Activated naive CD8-positive, alpha-beta T cell treated with anti-CD3 and anti-CD28 coated beads, Interleukin-2, amount 50 U/mL, for 24 hours (primary cell): Measurements from ENCODE around the gene GEMIN7.

Experiments used
- ATAC-seq: fragments of 150-1000 bp; cut with Tn5 transposase; one replicate; pipeline ENCODE4 v1.10.0; 2021
- DNase-seq: peaks from one replicate; pipeline ENCODE4 v3.0.0; 2021
- H3K27ac Mint-ChIP-seq: one replicate; pipeline ENCODE4 v1.8.0; 2021; ENCODE audit warnings: mild to moderate bottlenecking, mixed read lengths
- H3K27me3 Mint-ChIP-seq: one replicate; pipeline ENCODE4 v1.8.0; 2021; ENCODE audit warnings: mixed read lengths
- H3K36me3 Mint-ChIP-seq: one replicate; pipeline ENCODE4 v1.8.0; 2021; ENCODE audit warnings: low read depth, mixed read lengths
- H3K4me1 Mint-ChIP-seq: one replicate; pipeline ENCODE4 v1.8.0; 2021; ENCODE audit warnings: mixed read lengths
- H3K4me3 Mint-ChIP-seq: one replicate; pipeline ENCODE4 v1.8.0; 2021; ENCODE audit warnings: mild to moderate bottlenecking, moderate library complexity, mixed read lengths
- H3K9me3 Mint-ChIP-seq: one replicate; pipeline ENCODE4 v1.8.0; 2021; ENCODE audit warnings: mixed read lengths

The GEMIN7 gene, protein sequence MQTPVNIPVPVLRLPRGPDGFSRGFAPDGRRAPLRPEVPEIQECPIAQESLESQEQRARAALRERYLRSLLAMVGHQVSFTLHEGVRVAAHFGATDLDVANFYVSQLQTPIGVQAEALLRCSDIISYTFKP

DNA sequence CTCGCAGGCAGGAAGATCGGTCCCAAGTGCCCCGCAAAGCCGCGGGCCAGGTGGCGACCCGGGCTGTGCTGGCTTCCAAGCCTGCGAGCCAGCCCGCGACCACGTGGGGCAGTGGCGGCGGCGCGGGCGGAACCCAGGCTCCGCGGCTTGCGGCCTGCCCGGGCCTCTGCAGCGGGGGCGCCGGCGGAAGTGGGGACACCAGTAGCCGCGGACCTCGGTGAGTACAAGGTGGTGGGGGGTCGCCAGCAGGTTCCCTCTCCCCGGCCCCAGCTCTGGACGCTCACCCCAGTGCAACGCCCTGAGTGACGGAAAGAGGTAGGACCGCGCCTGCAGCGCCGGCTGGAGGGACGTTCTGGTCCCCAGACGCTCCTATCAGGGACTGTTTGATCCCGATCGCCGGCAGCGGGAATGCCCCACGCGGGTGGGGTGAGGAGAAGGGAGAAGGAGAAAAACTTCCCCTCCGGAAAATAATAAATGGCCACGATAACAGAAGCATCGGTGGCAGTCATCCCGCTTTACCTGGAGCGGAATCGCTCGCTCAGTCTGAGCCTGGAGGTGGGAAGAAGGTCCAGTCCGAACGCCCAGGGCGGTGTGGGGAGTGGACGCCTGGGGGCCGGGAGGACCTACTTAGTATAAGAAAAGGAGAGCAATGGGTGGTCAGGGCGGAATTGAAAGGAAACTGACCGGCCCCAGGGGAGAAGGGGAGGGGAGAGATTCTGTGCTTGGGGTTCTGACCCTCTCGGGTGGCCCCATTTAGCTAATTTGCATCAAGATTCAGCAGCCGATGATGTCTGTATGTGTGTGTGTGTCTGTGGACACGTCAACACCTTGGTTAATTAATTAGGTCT, at the start of gene GEMIN7:
Gene GEMIN7, plus strand, starts transcription at position 198 of the 848 bp plus-strand sequence. CDS start 10,855 bp downstream, outside the sequence.
- Mint-ChIP-seq H3K36me3 (peaks cover 22% of the 10 kb centered on the region), H3K4me3 (peak within 1 kb of the TSS; percentile 95), H3K27me3 (no peaks in the 10 kb centered on the region), H3K4me1 (peaks cover 52% of the 10 kb centered on the region), H3K27ac (peak within 1 kb of the TSS; percentile 88), H3K9me3 (no peaks in the 10 kb centered on the region)
- ATAC-seq = peak; percentile 66
- peak; percentile 87 for DNase-seq

DNA sequence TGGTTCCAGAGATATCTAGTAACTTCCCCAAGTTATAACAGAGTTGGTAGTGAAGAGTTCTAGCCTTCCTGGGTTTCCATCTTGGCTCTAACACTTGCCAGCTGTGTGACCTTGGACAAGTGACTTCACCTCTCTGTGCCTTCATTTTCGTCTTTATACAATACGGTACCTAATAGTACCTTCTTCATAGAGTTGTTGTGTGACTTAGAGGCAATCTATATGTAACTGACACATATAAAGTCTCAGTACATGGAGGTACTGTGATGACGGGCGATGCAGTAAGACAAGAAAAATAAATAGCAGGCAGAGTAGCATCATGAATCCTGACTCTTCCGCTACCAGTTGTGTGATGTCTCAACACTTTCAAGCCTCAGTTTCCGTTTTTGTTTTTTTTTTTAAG, 48.2 kb upstream of the GEMIN7 start:
- no peaks in the 10 kb centered on the region for H3K27me3 Mint-ChIP-seq
- no peak for ATAC-seq
- DNase-seq = no peak
- no peaks in the 10 kb centered on the region for H3K4me1 Mint-ChIP-seq
- H3K9me3 Mint-ChIP-seq = no peaks in the 10 kb centered on the region
- no peak overlapping the region for H3K4me3 Mint-ChIP-seq
- H3K36me3 Mint-ChIP-seq = peaks cover 39% of the 10 kb centered on the region
- H3K27ac Mint-ChIP-seq = no peak overlapping the region

DNA sequence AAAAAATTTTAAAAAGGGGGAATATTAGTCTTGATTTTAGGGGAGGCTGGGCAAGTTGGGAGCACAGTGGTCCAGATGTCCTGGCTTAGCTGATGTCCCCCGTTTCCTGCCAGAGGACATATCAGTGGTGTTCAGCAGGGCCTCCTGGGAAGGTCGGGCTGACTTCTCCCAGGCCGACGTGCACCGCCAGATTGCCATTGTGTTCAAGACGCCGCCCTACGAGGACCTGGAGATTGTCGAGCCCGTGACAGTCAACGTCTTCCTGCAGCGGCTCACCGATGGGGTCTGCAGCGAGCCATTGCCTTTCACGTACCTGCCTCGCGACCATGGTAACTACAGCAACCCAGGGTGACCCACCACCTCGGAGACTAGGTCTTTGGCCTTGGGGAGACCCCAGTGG, 46.6 kb upstream of the GEMIN7 start:
- Mint-ChIP-seq H3K27ac (no peak overlapping the region), H3K4me1 (no peaks in the 10 kb centered on the region), H3K4me3 (no peak overlapping the region), H3K36me3 (peaks cover 37% of the 10 kb centered on the region), H3K9me3 (no peaks in the 10 kb centered on the region), H3K27me3 (no peaks in the 10 kb centered on the region)
- ATAC-seq (no peak), DNase-seq (no peak)

DNA sequence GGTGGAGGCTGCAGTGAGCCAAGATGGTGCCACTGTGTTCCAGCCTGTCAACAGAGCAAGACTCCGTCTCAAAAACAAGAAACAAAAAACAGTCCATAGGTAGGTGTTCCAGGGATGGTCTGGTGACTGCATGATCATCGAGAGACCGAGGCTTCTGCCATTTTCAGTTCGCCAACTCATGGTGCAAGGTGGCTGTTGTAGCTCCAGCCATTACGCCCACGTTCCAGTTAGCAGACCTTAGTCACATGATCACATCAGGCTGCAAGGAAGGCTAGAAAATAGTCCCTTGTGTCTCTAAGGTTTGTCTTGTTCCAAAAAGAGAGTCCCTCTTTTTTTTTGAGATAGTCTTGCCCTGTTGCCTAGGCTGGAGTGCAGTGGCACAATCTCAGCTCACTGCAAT, 43.3 kb upstream of the GEMIN7 start:
- peaks cover 36% of the 10 kb centered on the region for H3K36me3 Mint-ChIP-seq
- H3K27me3 Mint-ChIP-seq = no peaks in the 10 kb centered on the region
- DNase-seq (no peak), ATAC-seq (no peak)
- H3K4me1 Mint-ChIP-seq = peaks cover 20% of the 10 kb centered on the region
- no peak overlapping the region for H3K4me3 Mint-ChIP-seq
- H3K9me3 Mint-ChIP-seq = no peaks in the 10 kb centered on the region
- no peak overlapping the region for H3K27ac Mint-ChIP-seq

DNA sequence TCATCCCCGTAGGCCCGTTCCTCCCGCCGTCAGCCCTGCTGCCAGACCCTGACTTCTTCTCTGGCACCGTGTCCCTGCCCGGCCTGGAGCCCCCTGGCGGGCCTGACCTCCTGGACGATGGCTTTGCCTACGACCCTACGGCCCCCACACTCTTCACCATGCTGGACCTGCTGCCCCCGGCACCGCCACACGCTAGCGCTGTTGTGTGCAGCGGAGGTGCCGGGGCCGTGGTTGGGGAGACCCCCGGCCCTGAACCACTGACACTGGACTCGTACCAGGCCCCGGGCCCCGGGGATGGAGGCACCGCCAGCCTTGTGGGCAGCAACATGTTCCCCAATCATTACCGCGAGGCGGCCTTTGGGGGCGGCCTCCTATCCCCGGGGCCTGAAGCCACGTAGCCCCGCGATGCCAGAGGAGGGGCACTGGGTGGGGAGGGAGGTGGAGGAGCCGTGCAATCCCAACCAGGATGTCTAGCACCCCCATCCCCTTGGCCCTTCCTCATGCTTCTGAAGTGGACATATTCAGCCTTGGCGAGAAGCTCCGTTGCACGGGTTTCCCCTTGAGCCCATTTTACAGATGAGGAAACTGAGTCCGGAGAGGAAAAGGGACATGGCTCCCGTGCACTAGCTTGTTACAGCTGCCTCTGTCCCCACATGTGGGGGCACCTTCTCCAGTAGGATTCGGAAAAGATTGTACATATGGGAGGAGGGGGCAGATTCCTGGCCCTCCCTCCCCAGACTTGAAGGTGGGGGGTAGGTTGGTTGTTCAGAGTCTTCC, 41.5 kb upstream of the GEMIN7 start:
- DNase-seq (no peak), ATAC-seq (no peak)
- H3K27me3 Mint-ChIP-seq = no peaks in the 10 kb centered on the region
- H3K27ac Mint-ChIP-seq = peak overlapping the region; percentile 22
- peaks cover 40% of the 10 kb centered on the region for H3K36me3 Mint-ChIP-seq
- H3K4me3 Mint-ChIP-seq = peak overlapping the region; percentile 94
- no peaks in the 10 kb centered on the region for H3K9me3 Mint-ChIP-seq
- peaks cover 35% of the 10 kb centered on the region for H3K4me1 Mint-ChIP-seq

DNA sequence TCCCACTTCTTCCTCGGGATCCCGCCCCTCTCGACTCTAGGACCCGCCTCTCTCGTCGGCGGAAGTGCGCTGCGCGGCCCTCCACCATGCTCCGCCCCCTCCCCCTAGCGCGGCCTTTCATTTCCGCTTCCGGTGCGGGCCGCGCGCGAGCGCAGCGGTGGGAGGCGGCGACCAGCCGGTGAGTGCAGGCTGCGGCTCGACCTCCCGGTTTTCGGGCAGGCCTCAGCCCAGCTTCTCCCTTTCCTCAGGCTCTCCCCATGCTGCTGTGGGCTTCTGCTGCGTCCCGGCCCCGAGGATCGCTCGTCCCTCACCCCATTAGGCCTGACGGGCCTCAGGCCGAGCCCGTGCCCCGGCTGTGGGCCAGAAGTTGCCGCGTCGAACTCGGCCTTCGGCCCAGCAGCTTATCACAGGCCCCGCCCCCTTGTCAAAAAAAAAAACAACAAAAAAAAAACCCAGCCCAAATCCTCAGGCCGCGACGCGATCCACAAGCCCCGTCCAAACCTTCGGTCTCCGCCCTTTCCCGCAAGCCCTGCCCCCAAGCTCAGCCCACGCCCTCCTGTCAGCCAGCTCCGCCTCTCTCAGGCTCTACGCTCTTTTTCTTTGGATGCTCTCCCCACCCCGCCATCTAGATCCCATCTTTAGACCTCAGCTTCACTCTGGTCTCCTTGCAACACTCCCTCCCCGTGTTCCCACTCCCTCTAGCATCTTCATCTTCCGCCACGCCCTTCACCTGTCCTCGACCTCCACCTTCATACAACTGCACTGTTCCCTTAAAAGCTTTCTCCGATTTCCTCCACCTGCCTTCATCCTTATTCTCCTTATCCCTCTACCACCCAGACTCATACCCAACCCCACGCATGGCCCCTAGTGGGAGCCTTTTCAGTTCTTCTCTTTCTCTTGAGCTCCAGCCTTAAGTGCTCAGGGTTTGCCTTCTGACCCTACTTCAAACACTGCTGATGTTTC, 39.8 kb upstream of the GEMIN7 start, which contains the start of gene CLASRP:
Gene CLASRP, plus strand, starts transcription at position 115 of the 963 bp plus-strand sequence. CDS start 1,168 bp downstream, outside the sequence.
- no peaks in the 10 kb centered on the region for H3K27me3 Mint-ChIP-seq
- H3K27ac Mint-ChIP-seq = peak within 1 kb of the TSS; percentile 91
- peaks cover 35% of the 10 kb centered on the region for H3K4me1 Mint-ChIP-seq
- peak; percentile 94 for ATAC-seq
- DNase-seq = peak; percentile 92
- no peaks in the 10 kb centered on the region for H3K9me3 Mint-ChIP-seq
- H3K4me3 Mint-ChIP-seq = peak within 1 kb of the TSS; percentile 94
- H3K36me3 Mint-ChIP-seq = peaks cover 37% of the 10 kb centered on the region

DNA sequence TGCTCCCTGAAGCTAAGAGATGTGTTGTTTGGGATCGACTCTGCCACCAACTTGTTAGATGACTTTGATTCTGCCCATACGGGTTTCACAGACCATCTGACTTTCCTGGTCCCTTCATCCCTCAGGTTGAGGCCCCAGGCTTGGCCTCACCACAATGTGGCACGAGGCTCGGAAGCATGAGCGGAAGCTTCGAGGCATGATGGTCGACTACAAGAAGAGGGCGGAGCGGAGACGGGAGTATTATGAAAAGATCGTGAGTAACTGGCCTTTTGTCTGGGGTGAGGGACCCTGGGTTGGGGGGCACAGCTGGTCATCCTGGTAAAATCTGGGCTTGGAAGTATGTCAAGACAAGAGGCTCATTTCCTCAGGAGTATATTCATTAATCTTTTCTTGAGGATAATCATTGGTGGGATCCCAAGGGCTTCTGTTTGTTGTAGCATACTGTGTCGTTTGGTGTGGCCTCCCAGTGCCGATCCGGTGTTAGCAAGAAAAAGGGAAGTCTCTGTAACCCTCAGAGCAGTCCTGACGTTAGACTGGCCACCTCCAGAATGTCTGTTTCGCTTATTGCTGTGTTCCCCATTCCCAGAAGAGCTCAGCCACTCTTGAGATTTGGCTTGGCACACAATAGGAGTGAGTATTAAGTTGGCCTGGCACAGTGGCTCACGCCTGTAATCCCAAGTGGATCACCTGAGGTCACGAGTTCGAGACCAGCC, 38.8 kb upstream of the GEMIN7 start:
- DNase-seq = no peak
- Mint-ChIP-seq H3K27ac (peak overlapping the region; percentile 23), H3K36me3 (peaks cover 34% of the 10 kb centered on the region), H3K9me3 (no peaks in the 10 kb centered on the region), H3K4me3 (peak overlapping the region; percentile 94), H3K27me3 (no peaks in the 10 kb centered on the region), H3K4me1 (peaks cover 39% of the 10 kb centered on the region)
- ATAC-seq = no peak

DNA sequence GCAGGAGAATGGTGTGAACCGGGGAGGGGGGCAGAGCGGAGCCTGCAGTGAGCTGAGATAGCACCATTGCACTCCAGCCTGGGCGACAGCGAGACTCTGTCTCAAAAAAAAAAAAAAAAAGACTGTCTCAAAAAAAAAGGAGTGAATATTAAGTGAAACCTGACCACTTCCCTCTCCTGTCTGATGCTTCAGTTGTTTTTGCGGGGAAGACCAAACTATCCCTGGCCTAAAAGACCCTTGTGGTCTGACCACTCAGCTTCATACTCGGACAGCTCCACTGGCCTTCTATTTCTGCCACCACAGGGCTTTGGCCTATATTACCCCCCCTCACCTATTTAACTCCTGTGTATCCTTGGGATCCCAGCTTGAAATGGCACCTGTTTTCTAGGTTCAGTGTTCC, 37.9 kb upstream of the GEMIN7 start:
- Mint-ChIP-seq H3K27ac (peak overlapping the region; percentile 71), H3K4me3 (peak overlapping the region; percentile 42), H3K27me3 (no peaks in the 10 kb centered on the region), H3K4me1 (peaks cover 47% of the 10 kb centered on the region), H3K36me3 (peaks cover 37% of the 10 kb centered on the region), H3K9me3 (no peaks in the 10 kb centered on the region)
- DNase-seq (no peak), ATAC-seq (no peak)

DNA sequence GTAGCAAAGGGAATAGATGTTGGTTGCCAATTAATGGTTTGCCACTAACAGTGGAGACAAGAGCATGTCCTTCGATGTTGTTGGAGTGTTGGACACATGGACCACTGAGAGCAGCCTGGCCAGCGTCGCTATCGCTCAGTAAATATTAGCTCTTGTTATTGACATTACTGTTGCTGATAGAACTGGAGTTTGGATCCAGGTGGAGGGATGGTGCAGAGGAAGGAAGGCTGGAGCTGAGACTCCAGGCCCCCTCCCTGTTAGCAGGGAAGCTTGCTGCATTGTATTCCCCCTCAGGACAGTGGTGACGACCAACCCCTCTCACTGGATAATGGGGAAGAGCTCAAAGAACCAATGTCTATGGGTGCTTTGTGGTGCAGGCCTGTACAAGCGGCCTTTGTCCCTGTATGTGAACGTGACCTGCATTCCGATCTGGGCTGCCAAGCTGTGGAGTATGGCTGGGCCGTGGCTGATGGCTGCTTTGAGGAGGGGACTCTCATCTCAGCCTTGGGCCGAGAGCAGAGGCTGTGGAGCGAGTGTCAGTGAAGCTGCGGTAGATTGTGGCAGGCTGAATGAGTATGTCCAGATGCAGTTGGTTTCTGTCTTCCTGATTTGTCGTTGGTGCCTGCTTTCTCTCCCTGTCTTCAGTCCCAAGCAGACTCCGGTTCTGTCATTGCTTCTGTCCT, 33.2 kb upstream of the GEMIN7 start:
- peak overlapping the region; percentile 26 for H3K27ac Mint-ChIP-seq
- H3K36me3 Mint-ChIP-seq = peaks cover 36% of the 10 kb centered on the region
- ATAC-seq = no peak

DNA sequence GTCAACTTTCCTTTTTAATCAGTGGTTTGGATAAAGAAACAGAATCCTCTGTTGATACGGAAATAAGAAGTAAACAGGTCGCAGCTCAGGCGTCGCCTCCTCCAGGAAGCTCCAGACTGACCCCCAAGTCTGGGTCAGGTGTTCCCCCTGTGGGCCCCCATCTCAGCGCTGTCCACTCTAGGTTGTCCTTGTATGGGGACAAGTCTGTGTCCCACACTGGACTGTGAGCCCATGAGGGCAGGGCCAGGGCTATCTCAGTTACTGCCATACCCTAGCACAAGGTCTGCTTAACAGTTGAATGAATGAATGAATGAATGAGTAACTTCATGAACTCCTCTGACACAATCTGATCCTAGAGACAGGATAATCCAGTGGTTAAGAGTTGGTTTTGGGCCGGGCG, 32.7 kb upstream of the GEMIN7 start:
- no peaks in the 10 kb centered on the region for H3K9me3 Mint-ChIP-seq
- H3K36me3 Mint-ChIP-seq = peaks cover 33% of the 10 kb centered on the region
- H3K4me3 Mint-ChIP-seq = no peak overlapping the region
- DNase-seq = no peak
- H3K27me3 Mint-ChIP-seq = no peaks in the 10 kb centered on the region
- peaks cover 51% of the 10 kb centered on the region for H3K4me1 Mint-ChIP-seq
- ATAC-seq = no peak
- peak overlapping the region; percentile 26 for H3K27ac Mint-ChIP-seq

More for the DNA sequence above, 33.2 kb upstream of the GEMIN7 start:
- no peak for DNase-seq
- Mint-ChIP-seq H3K9me3 (no peaks in the 10 kb centered on the region), H3K4me1 (peaks cover 54% of the 10 kb centered on the region), H3K4me3 (no peak overlapping the region), H3K27me3 (no peaks in the 10 kb centered on the region)

DNA sequence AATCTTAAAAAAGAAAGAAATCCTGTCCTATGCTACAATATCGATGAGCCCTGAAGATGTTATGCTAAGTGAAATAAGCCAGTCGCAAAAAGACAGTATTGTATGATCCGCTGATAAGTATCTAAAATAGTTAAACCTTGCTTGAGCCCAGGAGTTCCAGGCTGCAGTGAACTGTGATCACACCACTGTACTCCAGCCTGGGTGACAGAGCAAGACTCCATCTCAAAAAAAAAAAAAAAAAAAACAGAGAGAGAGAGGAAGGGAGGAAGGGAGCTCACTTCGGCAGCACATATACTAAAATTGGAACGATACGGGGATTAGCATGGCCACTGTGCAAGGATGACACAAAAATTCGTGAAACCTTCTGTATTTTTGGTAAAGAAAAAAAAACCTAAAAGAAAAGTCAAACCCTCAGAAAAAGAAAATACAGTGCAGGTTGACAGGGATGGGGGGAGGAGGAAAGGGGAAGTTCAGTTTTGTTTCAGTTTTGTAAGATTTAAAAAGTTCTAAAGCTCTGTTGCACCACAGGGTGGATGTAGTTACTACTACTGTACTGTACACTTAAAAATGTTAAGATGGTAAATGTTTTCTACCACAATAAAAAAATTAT, 31.8 kb upstream of the GEMIN7 start:
- peak overlapping the region; percentile 2 for H3K4me3 Mint-ChIP-seq
- no peak for DNase-seq
- no peaks in the 10 kb centered on the region for H3K27me3 Mint-ChIP-seq
- H3K27ac Mint-ChIP-seq = peak overlapping the region; percentile 47
- peaks cover 48% of the 10 kb centered on the region for H3K4me1 Mint-ChIP-seq
- no peaks in the 10 kb centered on the region for H3K9me3 Mint-ChIP-seq
- ATAC-seq = no peak
- peaks cover 27% of the 10 kb centered on the region for H3K36me3 Mint-ChIP-seq

DNA sequence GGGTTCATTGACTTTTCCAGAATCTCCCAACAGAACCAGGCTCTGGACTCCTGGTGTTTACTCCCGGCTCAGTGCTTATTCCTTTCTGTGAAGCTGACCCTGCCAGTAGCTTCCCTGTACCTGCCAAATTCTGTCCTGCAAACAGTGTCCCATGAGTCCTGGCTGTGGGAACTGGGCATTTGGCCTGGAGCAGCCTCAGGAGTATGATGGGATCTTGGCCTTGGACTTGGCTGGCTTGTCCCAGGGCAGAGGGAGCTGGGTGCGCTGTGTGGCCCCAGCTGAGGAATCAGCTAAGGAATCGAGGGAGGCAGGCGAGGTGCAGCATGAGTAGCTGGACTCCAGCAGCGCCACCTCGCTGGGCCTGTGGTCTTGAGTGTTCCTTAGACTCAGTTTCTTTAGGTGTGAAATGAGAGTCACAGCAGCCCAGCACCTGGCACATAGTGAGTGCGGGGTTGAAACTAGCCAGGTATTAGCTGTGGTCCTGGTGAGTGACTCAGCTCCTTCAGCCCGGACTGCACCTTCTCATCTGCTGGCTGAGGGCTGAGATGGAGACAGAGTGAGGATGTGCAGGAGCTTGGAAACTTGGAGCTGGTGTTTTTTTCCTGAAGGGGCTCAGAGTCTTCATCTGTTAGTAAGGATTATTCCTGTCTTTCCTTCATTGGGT, 29.9 kb upstream of the GEMIN7 start:
- Mint-ChIP-seq H3K36me3 (peaks cover 29% of the 10 kb centered on the region), H3K4me3 (no peak overlapping the region), H3K9me3 (no peaks in the 10 kb centered on the region), H3K4me1 (peaks cover 48% of the 10 kb centered on the region), H3K27me3 (no peaks in the 10 kb centered on the region), H3K27ac (peak overlapping the region; percentile 59)
- DNase-seq (no peak), ATAC-seq (no peak)
